Cardiac muscle cell (in vitro differentiated cells and primary cell): ENCODE measurements around the gene PTPN14. TPM values are rescaled to one million over a fixed set of nuclear protein-coding genes. Genes with fewer than 3 reads are reported as not detected.
A peak's percentile ranks its signal among the peaks of the same experiment; 100 is the strongest.

Experiments
- DNase-seq, 2 donors: peaks; one replicate each; pipeline versions ENCODE4 v3.0.0 to v3.0.0-alpha.2; 2010 to 2017; ENCODE audit warnings: low read depth in 1 of 2, low spot score in 1 of 2
- H3K27ac ChIP-seq: fragments of 200-600 bp; sonication (generic); 2 replicates; pipeline ENCODE4 v1.5.1; 2016
- H3K27me3 ChIP-seq: fragments of 200-600 bp; sonication (generic); 2 replicates; pipeline ENCODE4 v1.6.0; 2016; ENCODE audit warnings: control low read depth
- H3K36me3 ChIP-seq: fragments of 200-600 bp; sonication (generic); 2 replicates; pipeline ENCODE4 v1.5.1; 2016; ENCODE audit warnings: control low read depth
- H3K4me1 ChIP-seq: fragments of 200-600 bp; sonication (generic); 2 replicates; pipeline ENCODE4 v1.8.1; 2017; ENCODE audit warnings: low read depth, mild to moderate bottlenecking, mixed run types
- H3K4me3 ChIP-seq: fragments of 200-600 bp; sonication (generic); 2 replicates; pipeline ENCODE4 v1.5.1; 2016; ENCODE audit warnings: mild to moderate bottlenecking
- H3K9me3 ChIP-seq: fragments of 200-600 bp; sonication (generic); 2 replicates; pipeline ENCODE4 v1.5.1; 2017; ENCODE audit warnings: low read depth, mild to moderate bottlenecking, control low read depth
- CTCF ChIP-seq: IDR thresholded peaks from 2 replicates; pipeline ENCODE4 v1.5.1; 2012; ENCODE audit warnings: low read depth, mild to moderate bottlenecking, low read length
- polyA plus RNA-seq: library from polyadenylated mRNA; unstranded; fragments of >200 nt; fragmentation: Nextera tagmentation; extraction: Ambion mirVana; gene quantifications from 2 replicates; pipeline ENCODE4 v1.2.1, GENCODE V29; 2016
- total RNA-seq: library from RNA; depleted of rRNA; stranded (reverse); fragments of >200 nt; gene quantifications from 2 replicates; pipeline ENCODE4 v1.2.3, GENCODE V29; 2016

PTPN14 gene
- total and polyA plus RNA-seq, 2 experiments from 2014 or later, result 4.6 to 5.4 TPM

DNA sequence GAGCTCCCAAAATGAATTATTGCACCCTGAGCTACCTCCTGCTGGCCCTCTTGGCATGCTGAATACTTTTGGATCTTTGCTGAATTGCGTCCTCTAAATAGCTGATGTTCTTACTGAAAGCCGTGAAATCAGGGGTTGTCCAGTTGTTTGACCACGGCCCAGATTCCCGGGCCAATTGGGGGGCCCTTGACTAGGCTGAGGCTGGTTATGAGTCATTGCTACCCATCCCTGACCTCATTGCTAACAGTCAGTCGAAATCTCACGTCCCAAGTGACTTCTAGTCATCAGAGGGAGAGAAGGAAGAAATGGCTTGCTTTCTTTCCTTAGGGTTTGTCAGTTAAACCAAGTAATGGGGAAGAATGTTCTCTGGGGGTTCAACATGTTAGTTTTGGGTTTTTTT, 233.0 kb downstream of the PTPN14 start:
- no peak for TF ChIP-seq CTCF
- H3K4me3 ChIP-seq, result no peak overlapping the region
- H3K4me1 ChIP-seq, result no peaks in the 10 kb centered on the region
- H3K27ac ChIP-seq, result no peak overlapping the region
- H3K36me3 ChIP-seq, result peaks cover 13% of the 10 kb centered on the region
- no peaks in the 10 kb centered on the region for H3K9me3 ChIP-seq
- no peaks in the 10 kb centered on the region for H3K27me3 ChIP-seq
- DNase-seq, result peak in 1 of 2 donors; percentile 50

DNA sequence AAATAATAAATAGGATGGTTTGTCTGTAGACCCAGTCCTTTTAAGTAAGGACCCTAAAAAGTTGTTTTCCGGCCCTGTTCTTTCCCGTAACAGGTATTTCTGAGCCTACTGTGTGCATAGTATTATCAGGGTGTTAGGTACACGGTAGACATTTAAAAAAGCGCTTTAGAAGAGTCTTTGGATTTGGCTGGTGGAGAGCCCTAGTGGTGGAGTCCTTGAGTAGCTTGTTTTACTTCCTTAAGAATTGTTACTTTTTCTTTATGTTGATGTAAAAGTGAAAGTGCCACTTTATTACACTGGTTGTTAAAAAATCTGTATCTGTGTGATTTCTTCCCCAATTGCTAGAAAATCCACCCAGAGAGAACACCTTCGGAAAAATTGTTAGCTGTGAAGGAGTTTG, 233.7 kb downstream of the PTPN14 start:
- Histone ChIP-seq H3K27ac (no peak overlapping the region), H3K4me1 (no peaks in the 10 kb centered on the region), H3K9me3 (no peaks in the 10 kb centered on the region), H3K36me3 (peaks cover 13% of the 10 kb centered on the region), H3K4me3 (no peak overlapping the region), H3K27me3 (no peaks in the 10 kb centered on the region)
- TF ChIP-seq CTCF, result peak; percentile 22
- no peak for DNase-seq

GRCh38 chr1:214317300-214317699, 234.1 kb downstream of the PTPN14 start:
- no peak overlapping the region for H3K27ac ChIP-seq

DNA sequence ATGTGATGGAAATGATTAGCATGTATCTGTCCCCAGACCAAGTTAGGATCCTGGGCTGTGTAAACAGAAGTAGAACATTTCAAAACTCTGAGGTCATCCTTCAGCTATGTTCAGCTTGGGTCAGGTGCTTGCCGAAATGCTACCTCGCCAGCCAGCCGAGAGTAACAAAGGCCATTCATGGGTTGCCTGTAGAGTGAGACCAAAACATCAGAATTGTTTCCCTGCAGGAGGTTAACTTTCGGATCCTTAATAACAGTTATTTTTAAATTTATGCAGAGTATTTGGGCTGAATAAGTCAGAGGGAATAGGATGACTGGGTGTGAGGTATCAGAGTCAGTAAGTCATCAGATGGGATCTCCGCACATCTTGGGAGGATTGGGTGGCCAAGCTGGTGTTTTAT, 234.8 kb downstream of the PTPN14 start:
- no peak for DNase-seq
- H3K4me1 ChIP-seq, result no peaks in the 10 kb centered on the region
- H3K27ac ChIP-seq, result no peak overlapping the region
- no peaks in the 10 kb centered on the region for H3K27me3 ChIP-seq
- H3K9me3 ChIP-seq, result no peaks in the 10 kb centered on the region
- H3K4me3 ChIP-seq, result no peak overlapping the region
- H3K36me3 ChIP-seq, result peaks cover 13% of the 10 kb centered on the region
- no peak for TF ChIP-seq CTCF

More at GRCh38 chr1:214317300-214317699, 234.1 kb downstream of the PTPN14 start:
- Histone ChIP-seq H3K27me3 (no peaks in the 10 kb centered on the region), H3K9me3 (no peaks in the 10 kb centered on the region), H3K4me1 (no peaks in the 10 kb centered on the region), H3K36me3 (peaks cover 13% of the 10 kb centered on the region), H3K4me3 (no peak overlapping the region)
- TF ChIP-seq CTCF, result no peak
- peak in 1 of 2 donors; percentile 30 for DNase-seq

- H3K27ac ChIP-seq, result no peak overlapping the region
- no peaks in the 10 kb centered on the region for H3K27me3 ChIP-seq
- TF ChIP-seq CTCF, result no peak
- H3K9me3 ChIP-seq, result no peaks in the 10 kb centered on the region
- peaks cover 5% of the 10 kb centered on the region for H3K36me3 ChIP-seq
- no peak for DNase-seq
- H3K4me1 ChIP-seq, result no peaks in the 10 kb centered on the region
- H3K4me3 ChIP-seq, result no peak overlapping the region
Measured at GRCh38 chr1:214314178-214314843, 237.1 kb downstream of the PTPN14 start.
